Measurements from ENCODE around the gene HSD11B1L.

GRCh38 chr19:5680084-5680436 lies 767 bp upstream of the HSD11B1L start:
- no peak for TF ChIP-seq EZH2 (IDR thresholded peaks at IDR 0.05)
- no peak for TF ChIP-seq POLR2AphosphoS5 (IDR thresholded peaks at IDR 0.05; ENCODE audit: borderline replicate concordance, low read depth, low read length)
- no peak for TF ChIP-seq FOXP2 (optimal IDR thresholded peaks at IDR 0.05; ENCODE audit: control extremely low read depth, extremely low read length, insufficient read depth)

Data from SK-N-MC (cell line).